GM12872 (cell line): ENCODE measurements around the gene YES1.

Source experiments
- CTCF ChIP-seq: IDR thresholded peaks from 3 replicates; pipeline ENCODE4 v1.5.1; 2011; ENCODE audit warnings: low read depth, mild to moderate bottlenecking, low read length, moderate library complexity; ENCODE audit not compliant: insufficient read depth

YES1 gene

GRCh38 chr18:816869-817268 is 4.8 kb upstream of the YES1 start:
- no peak for TF ChIP-seq CTCF

- TF ChIP-seq CTCF = no peak
Measured at GRCh38 chr18:816088-816653, 4.1 kb upstream of the YES1 start.

- no peak for TF ChIP-seq CTCF
Measured at GRCh38 chr18:815353-815752, 3.3 kb upstream of the YES1 start.

- TF ChIP-seq CTCF = no peak
Measured at GRCh38 chr18:814300-815084, 2.5 kb upstream of the YES1 start.

- no peak for TF ChIP-seq CTCF
Measured at GRCh38 chr18:813172-814071, 1.4 kb upstream of the YES1 start.

- TF ChIP-seq CTCF = no peak
Measured at GRCh38 chr18:812376-813171, 532 bp upstream of the YES1 start.
